Epithelial cell of proximal tubule (primary cell): ENCODE results near the gene MAPK9. TPM values are rescaled to one million over a fixed set of nuclear protein-coding genes. Genes with fewer than 3 reads are reported as not detected.

Source experiments
- DNase-seq: peaks from one replicate; pipeline ENCODE4 v3.0.0-alpha.2; 2011; ENCODE audit warnings: low read depth
- H3K4me3 ChIP-seq: 2 replicates; pipeline ENCODE4 v1.5.1; 2011; ENCODE audit warnings: low read depth, mild to moderate bottlenecking, low read length
- CTCF ChIP-seq: conservative IDR thresholded peaks from 2 replicates; pipeline ENCODE4 v1.5.1; 2012; ENCODE audit warnings: low read depth, mild to moderate bottlenecking, low read length
- total RNA-seq: library from RNA; depleted of rRNA; stranded (reverse); fragments of >200 nt; gene quantifications from 2 replicates; pipeline ENCODE4 v1.2.3, GENCODE V29; 2015

MAPK9 gene
- total RNA-seq, 1 donor from 2014 or later, result 22.0 TPM

- no peak for TF ChIP-seq CTCF
- H3K4me3 ChIP-seq, result no peak overlapping the region
- no peak for DNase-seq
Measured at GRCh38 chr5:180222056-180222455, 69.8 kb downstream of the MAPK9 start.

GRCh38 chr5:180217797-180218196 is 74.1 kb downstream of the MAPK9 start:
- no peak overlapping the region for H3K4me3 ChIP-seq
- no peak for DNase-seq
- TF ChIP-seq CTCF, result no peak

GRCh38 chr5:180216646-180217171 is 75.2 kb downstream of the MAPK9 start:
- H3K4me3 ChIP-seq, result no peak overlapping the region
- no peak for TF ChIP-seq CTCF
- DNase-seq, result no peak

- no peak for TF ChIP-seq CTCF
- no peak overlapping the region for H3K4me3 ChIP-seq
- no peak for DNase-seq
Measured at GRCh38 chr5:180215783-180216630, 75.9 kb downstream of the MAPK9 start.

- DNase-seq, result no peak
- no peak for TF ChIP-seq CTCF
- H3K4me3 ChIP-seq, result no peak overlapping the region
Measured at GRCh38 chr5:180214870-180215770, 76.8 kb downstream of the MAPK9 start.

GRCh38 chr5:180213657-180214207 is 78.2 kb downstream of the MAPK9 start:
- no peak for DNase-seq
- no peak overlapping the region for H3K4me3 ChIP-seq
- no peak for TF ChIP-seq CTCF
